ENCODE results near the gene LCE1E.

The LCE1E gene, protein sequence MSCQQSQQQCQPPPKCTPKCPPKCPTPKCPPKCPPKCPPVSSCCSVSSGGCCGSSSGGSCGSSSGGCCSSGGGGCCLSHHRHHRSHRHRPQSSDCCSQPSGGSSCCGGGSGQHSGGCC

DNA sequence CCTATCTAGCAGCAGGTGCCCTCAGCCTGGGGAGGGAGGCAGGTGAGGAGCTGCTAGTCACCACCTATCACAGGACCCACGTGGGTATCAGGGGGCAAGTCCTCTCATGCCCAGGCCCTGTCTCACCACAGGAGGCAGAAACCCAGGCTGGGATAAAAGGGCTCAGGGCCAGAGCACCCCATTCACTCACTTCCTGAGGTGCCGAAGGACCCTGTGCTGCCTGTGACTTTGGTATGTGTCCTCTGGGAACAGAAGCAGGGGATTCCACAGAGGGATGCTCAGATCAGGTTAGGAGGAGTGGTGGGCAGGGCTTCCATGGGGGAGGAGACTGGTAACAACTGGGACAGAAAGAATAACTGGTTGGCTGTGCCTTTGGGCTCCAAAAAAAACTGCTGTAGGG, at the start of gene LCE1E:
Gene LCE1E (plus strand): TSS at position 181 of the 400 bp plus-strand sequence. CDS start 1,043 bp downstream, outside the sequence.
- no peak for DNase-seq

DNA sequence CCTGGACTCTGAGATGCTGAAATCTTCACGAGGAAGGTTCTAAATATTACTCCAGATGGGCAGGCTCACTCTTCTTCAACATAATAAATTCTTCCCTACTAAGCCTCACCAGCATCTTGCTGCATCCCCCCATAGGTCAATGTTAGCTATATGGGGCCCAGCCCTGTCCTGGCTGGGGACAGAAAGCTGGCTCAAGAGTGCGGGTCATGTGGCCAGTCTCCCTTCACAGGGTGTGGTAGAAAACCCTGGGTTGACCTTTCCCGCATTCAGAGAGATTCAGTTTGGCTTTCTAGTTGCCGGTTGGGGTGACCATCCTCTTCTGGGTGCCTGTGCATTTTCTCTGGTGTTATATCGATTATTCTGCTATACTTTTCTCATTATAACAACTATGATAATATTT, 48.1 kb upstream of the LCE1E start:
- no peak for DNase-seq

DNA sequence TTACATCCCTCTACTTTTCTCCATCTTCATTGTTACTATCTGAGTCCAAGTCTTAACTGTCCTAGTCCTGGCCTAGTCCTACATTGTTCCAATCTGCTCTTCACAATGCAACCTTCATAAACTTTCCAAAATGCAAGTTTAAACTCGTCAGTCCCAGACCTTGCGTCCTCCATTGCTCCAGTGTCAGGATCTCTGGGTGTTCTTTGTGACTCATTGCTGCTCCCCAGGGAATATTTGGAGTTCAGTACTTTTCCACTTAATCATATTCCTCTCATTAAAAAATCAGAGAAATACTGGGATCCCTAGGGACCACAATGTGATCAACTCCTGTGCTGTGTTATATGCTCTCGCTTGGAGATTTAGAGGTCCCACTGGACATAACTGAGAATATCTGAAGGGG, 46.2 kb upstream of the LCE1E start:
- no peak for DNase-seq

DNA sequence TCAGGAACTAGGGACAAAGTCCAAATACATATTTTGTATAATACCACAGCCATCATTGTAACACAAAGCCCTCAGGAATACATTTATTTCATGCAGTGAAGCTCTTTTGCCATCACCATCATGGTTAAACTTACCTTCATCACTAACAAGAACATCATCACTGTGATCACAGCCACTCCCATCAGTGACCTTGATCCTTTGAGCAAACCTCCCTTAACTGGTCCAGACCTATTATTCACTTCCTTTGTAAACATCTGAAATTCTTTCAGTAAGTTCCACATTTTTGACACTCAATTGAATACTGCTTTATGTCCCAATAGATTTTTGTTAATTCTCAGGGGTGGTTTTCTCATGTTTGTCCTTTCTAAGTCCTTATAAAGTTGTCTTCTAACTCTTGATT, 44.4 kb upstream of the LCE1E start:
- DNase-seq, result no peak

DNA sequence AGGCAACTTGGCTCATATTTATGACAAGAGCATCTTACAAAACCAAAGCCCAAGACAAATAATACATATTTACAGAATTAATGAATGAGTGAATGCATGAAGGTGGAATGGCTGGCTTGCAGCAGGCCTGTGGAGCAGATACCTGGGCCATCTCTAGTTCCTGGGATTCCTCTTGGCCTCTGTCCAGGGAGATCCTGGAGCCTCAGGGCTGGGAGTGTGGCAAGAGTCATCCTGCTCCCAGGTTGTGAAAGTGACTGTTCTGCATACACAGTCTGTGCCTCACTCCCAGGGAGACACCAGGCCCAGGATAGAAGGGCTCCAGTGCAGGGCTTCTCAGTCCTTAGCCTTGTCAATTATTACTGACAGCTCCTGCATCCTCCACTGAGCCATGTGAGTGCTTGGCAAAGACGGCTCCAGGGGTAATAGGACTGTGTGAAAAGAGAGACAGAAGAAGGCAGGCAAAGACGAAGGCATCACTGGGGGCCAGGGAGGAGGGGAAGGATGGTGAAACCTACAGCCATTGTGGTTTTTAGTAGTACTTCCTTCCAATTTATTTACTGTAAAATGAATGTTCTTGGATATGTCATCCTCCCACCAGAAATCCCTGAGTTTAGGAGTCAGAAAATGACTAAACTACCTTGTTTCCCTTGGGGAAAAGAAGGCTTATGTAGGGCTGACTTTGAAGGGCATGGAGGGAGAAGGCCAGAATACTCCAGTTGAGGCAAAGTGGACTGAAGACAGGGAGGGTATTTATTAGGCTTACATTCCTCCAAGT, 42.5 kb upstream of the LCE1E start:
- no peak for DNase-seq

DNA sequence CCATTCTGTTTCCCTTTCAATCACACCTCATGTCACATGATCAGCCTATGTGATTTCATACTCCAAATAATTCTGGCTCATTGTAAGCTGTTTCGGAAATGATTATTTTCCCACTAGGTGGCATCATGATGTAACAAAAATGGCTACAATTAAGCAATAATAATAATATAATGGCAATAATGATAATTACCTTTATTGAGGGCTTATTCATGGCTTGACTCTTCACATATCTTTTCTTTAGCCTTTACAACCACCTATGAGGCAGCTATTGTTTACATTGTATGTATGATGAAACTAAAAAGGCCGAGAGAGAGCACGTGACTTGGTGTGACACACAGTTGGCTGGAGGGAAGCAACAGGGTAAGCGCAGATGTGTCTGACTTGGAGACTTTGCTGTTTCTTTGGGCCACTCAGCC, 40.8 kb upstream of the LCE1E start:
- no peak for DNase-seq

DNA sequence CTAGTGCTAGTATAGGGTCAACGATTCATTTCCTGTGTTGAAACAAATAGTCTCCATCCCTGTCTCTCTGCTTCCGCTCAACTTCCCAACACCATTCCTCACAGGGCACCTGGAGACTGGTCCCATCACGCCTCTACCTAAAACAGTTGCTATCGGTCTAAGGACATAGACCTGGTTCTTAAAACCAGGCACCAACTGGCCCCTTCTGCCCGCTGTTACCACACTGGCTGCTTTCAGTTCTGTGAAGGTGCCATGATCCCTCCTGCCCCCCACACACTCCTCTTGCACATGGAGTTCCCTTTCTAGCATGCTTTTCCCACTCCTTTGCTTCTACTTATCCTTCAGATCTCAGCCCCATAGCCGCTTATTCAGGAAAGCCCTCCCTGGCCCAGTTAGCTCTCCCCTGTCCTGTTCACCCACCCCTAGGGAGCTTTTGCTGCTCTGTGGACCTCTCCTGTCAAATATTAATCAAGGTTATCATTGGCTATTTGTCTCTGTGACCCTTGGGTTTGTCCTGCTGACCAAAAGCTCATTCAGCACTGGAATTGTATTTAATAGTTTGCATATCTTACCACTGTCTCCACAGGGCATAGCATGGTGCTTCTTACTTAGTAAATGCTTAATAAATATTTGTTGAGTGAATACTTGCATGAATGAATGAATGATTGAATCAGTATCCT, 40.2 kb upstream of the LCE1E start:
- DNase-seq, result no peak

DNA sequence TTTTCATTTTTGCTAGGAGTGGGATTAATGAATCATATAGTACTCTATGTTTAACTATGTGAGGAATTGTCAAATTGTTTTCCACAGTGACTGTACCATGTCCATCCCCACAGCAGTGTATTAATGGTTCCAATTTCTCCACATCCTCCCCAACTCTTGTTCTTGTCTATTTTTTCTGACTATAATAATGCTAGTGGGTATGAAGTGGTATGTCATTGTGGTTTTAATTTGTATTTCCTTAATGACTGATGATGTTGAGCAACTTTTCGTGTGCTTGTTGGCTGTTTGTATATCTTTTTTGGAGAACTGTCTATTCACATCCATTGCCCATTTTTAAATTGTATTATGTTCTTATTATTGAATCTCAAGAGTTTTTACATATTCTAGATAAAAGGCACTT, 38.2 kb upstream of the LCE1E start:
- DNase-seq, result no peak

DNA sequence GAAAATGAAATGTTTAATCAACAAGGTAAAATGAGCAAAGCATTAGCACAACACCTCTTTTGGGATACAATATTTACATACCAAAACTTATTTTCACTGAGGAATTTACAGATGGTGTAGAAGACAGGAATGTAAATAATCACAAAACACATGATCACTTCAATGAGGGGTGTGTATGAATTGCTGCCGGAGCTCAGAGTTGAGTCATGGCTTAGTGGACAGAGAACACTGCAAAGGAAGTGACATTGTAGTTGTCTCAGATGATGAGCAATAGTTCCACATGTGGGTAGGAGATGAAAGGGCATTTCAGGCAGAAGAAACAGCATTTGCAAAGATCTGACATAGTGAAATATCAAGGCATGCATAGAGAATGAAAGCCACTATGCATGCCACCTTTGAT, 33.8 kb upstream of the LCE1E start:
- DNase-seq, result no peak

DNA sequence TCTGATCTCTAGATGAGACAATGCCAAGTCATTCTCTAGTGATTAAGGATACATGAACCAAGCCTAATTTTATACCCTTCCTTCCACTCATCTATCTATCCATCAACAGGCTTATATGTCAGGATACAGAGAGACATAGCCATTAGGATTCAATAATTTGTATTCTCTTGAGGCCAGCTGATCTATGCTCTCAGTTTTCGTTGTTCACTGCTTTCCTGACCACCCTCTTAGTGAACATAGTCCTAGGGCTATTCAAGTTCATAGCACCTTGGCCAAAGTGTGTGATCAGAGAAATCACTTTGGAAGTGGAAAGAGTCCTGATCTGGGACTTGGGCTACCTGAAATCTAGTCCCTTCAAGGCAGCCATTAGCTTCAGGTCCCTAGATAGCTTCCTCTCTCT, 32.5 kb upstream of the LCE1E start:
- no peak for DNase-seq

DNA sequence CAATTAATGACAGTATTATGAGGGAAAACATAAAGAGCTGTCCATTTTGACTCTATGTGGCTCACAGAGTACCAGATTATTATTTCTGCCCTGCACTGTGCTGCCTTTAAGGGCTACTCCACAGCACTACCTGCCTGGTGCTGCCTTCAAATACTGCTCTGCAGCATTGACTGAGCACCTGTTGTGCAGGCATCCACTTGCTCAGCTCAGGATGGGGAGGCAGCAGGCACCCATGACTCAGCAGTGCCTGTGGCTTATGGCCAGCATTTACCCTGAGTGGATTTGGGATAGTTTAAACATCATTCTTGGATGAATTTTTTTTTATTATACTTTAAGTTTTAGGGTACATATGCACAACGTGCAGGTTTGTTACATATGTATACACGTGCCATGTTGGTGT, 29.2 kb upstream of the LCE1E start:
- DNase-seq, result no peak

DNA sequence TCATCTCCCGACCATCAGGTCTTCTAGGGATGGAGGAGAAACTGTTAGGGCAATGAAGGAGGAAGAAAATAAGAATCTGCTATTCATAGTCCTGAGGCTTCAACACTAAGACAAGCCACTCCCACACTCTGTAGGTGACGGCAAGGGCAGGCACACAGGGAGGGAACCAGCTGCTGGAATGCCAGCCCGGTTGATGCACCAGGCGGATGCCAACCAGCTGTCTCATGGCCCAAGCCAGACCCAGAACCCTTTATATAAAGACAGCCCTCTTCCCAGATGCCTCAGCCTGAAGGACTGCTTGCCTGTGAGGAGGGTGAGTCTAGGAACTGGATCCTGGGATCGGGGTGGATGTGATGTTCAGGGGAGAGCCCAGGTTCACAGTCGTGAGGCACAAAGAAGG, 28.3 kb upstream of the LCE1E start, which contains the start of gene KPRP:
Gene KPRP (plus strand): TSS at position 279 of the 400 bp plus-strand sequence. CDS start 1,564 bp downstream, outside the sequence.
- no peak for DNase-seq

DNA sequence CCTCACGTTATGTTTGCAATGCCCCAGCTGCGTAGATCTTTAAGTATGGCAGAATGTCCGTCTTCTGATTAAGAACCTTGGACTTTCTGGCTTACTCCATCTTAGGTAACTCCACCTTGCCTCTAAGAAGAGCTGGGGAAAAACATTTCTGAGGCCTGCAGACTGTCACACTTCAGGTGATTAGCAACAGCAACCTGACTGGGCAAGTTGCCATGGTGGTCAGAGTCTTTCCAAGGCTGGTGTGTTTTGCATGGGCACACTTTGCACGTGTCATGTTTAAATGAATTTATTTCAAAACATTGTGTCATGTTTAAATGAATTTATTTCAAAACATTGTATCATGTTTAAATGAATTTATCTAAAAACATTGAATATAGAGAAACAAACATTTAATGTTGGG, 27.4 kb upstream of the LCE1E start:
- DNase-seq, result no peak

DNA sequence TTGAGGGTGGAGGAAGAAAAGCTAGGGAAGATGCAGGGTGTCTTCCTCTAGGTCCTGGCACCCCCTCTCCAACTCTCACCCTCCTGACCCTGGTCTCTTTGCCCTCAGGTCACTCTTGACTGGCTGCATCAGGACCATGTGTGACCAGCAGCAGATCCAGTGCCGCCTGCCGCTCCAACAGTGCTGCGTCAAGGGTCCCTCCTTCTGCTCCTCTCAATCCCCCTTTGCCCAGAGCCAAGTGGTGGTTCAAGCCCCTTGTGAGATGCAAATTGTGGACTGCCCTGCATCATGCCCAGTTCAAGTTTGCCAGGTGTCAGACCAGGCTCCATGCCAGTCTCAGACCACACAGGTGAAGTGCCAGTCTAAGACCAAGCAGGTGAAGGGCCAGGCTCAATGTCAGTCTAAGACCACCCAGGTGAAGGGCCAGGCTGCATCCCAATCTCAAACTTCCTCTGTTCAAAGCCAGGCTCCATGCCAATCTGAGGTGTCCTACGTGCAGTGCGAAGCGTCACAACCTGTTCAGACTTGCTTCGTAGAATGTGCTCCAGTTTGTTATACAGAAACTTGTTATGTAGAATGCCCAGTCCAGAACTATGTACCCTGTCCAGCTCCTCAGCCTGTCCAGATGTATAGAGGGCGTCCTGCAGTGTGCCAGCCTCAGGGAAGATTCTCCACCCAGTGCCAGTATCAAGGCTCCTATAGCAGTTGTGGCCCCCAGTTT, 26.4 kb upstream of the LCE1E start:
- no peak for DNase-seq

DNA sequence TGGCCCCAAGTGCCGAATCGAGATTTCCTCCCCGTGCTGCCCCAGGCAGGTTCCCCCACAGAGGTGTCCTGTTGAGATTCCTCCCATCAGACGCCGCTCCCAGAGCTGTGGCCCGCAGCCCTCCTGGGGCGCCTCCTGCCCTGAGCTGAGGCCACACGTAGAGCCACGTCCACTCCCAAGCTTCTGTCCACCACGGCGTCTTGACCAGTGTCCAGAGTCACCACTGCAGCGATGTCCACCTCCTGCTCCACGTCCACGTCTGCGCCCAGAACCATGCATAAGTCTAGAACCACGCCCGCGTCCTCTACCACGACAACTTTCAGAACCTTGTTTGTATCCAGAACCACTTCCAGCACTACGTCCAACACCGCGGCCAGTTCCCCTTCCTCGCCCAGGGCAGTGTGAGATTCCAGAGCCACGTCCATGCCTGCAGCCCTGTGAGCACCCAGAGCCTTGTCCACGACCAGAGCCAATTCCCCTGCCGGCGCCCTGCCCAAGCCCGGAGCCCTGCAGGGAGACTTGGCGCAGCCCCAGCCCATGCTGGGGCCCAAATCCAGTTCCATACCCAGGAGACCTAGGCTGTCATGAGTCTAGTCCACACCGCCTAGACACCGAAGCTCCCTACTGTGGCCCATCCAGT, 25.4 kb upstream of the LCE1E start:
- DNase-seq, result no peak

DNA sequence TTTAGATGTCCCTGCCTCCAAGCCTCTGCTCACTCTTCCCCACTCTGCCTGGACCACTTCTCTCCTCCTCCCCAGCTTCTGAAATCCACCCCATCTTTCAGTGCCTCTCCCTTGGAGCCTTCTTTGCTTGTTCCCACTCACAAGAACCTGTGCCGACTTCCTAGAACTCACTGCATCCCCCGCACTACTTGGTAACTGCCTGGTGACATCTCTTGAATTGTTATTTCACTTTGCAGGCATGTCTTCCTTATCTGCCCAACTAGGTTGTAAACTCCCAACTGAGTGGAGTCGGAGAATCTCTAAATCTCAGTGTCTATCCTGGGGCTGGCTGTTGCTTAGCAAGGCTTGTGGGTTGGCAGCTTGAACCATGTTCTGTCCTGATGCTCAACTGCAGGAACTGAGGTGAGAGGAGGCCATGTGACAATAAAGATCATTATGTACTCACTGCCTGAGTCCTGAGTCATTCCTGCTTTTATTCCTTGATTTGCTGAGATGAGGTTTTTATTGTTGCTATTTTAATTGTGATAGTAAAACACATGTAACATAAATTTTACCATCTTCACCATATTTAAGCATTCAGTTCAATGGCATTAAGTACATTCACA, 24.3 kb upstream of the LCE1E start:
- no peak for DNase-seq

DNA sequence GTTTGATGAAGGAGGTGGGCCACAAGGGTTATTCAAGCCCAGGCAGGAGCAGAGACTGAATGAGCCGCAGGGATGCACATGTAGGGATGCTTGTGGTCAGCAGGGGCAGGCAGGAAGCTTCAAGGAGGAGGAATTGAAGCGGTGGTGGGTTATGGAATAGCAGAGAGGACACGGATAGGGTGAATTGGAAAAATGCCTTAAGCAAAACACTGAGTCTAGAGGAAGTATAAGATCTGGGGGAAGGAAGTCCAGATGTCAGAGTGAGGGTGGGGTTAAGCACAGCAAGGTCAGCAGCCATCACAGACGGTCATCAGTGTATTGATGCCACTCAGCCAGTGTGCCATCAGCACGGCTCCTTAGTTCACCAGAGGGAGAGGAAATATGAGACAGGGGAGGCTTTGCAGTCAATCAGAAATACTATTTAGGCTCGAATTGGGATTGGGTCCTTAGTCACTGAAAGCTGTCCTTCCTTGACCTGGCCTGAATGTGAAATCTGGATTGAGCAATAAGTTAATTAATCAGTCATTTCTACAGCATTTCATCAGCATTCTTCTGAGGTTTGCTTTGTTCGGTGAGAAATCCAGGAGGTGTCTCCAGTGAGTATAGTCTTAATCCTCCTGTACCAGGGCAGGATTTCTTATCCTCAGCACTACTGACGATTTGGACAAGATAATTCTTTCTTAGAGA, 17.1 kb upstream of the LCE1E start:
- no peak for DNase-seq

DNA sequence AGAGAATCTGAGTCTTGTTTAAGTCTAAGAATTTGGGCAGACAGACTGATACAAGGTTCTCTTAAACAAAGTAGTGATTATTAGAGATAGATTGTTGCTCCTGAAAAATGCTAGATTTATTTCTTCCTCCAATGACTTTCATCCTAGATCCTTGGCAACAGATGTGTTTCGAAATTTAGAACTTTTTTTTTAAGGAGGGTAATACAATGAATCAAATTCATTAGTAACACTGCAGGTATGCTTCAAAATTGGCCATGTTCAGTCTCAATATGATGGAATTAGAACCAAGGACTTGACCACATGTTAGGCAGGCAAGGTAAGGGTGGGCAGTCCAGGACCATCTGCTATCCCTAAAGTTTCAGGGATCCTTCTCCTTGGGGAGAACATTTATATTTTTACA, 15.6 kb upstream of the LCE1E start:
- no peak for DNase-seq

DNA sequence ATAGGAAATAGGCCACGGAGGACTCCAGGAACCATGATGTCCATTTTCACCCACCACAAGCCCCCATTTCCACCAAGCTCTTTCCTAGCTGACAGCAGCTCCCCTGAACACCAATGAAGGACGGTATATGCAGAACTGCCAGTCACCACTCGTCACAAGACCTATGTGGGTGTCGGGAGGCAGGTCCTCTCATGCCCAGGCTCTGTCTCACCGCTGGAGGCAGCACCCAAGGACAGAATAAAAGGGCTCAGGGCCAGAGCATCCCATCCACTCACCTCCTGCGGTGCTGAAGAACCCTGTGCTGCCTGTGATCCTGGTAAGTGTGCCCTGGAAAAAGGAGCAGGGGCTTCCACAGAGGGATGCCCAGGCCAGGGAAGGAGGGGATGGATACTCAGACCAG, 11.2 kb upstream of the LCE1E start, which contains the start of gene LCE1F:
Gene LCE1F (plus strand): TSS at position 266 of the 400 bp plus-strand sequence. CDS start 1,232 bp downstream, outside the sequence.
- no peak for DNase-seq

DNA sequence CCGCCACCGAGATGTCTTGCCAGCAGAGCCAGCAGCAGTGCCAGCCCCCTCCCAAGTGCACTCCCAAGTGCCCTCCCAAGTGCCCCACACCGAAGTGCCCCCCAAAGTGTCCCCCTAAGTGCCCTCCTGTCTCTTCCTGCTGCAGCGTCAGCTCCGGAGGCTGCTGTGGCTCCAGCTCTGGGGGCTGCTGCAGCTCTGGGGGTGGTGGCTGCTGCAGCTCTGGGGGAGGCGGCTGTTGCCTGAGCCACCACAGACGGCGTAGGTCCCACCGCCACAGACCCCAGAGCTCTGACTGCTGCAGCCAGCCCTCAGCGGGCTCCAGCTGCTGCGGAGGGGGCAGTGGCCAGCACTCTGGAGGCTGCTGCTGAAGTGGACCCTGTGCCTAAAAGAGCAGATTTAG, 9.7 kb upstream of the LCE1E start:
- no peak for DNase-seq

DNA sequence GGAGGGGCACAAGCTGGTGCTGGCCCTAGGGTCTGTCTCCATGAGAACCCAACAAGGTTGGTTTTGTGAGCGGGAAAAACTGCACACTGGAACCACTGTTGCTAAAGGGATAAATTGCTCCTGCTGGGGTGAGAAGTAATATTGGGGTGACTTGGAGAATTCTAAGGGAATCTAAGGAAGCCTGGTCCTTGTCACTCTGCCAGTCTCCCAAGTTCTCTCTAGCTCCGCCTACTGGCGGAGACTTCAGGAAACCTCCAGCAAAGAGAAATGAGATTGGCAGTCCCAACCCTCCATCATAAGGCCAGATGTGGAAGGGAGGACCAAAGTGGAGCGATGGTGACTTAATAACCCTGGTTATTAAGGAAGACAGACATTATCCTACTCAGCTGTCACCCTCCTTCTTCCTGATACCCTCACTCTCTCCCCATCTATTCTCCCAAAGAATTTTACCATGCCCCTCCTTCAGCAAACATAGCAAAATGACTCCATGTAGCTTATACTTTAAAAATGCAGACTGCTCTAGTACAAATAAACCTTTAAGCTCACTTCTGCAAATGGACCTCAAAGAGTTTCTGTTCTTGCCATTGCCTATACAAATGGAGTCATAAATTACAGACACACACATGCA, 8.4 kb upstream of the LCE1E start:
- DNase-seq, result peak in 1 of 2 experiments; percentile 17
